Rectal smooth muscle tissue (tissue), 1 donor: ENCODE data around the gene MOAP1.
"Not testable (repeated sequence)": the region's sequence is repeated elsewhere in the genome, so short reads cannot be mapped to it uniquely, and the experiment has no call there.

Experiments used
- H3K27ac ChIP-seq: one replicate; pipeline ENCODE4 v1.7.0; 2013; ENCODE audit warnings: low read depth, low read length, inconsistent platforms
- H3K27me3 ChIP-seq: one replicate; pipeline ENCODE4 v1.7.0; 2013; ENCODE audit warnings: low read length; ENCODE audit not compliant: control insufficient read depth, insufficient read depth
- H3K36me3 ChIP-seq: one replicate; pipeline ENCODE4 v1.7.0; 2013; ENCODE audit warnings: low read length; ENCODE audit not compliant: control insufficient read depth, insufficient read depth
- H3K4me1 ChIP-seq: one replicate; pipeline ENCODE4 v1.7.0; 2013; ENCODE audit warnings: low read length; ENCODE audit not compliant: control insufficient read depth, insufficient read depth
- H3K4me3 ChIP-seq: one replicate; pipeline ENCODE4 v1.7.0; 2013; ENCODE audit warnings: low read length
- H3K9ac ChIP-seq: one replicate; pipeline ENCODE4 v1.7.0; 2013; ENCODE audit warnings: low read length

Gene MOAP1

DNA sequence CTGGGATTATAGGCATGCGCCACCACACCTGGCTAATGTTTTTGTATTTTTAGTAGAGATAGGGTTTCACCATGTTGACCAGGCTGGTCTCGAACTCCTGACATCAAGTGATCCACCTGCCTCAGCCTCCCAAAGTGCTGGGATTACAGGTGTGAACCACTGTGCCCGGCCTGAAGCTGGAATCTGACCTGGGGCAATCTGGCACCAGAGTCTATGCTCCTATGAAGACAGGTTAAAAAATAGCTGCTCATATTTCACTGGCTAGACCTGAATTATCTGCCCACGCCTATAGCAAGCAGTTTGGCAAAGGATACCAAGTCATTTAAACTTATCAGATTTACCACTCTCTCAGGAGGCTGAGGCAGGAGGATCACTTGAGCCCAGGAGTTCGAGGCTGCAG, 10.0 kb downstream of the MOAP1 start:
- H3K36me3 ChIP-seq, H3K4me1 ChIP-seq, H3K27ac ChIP-seq: not testable (repeated sequence)

DNA sequence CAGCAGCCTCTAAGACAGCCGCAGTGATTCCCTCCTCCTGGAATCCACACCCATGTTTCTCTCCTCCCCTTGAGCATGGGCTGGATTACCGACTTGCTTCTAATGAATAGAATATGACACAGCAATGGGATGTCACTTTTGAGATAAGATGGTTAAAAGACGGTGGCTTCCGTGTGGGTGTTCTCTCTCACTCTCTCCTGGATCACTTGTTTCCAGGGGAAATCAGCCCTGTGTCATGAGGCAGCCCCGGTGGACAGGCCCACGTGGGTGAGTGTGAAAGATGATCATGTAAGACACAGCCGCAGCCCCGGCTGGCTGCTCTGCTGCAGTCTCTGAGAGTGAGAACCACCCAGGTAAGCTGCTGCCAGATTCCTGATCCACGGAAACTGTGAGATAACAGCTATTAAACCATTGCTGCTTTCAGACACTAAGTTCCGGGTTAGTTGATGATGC, 10.7 kb downstream of the MOAP1 start:
- Histone ChIP-seq H3K4me1 (no peaks in the 10 kb centered on the region), H3K27me3 (no peaks in the 10 kb centered on the region), H3K9ac (no peak overlapping the region), H3K27ac (no peak overlapping the region), H3K4me3 (no peak overlapping the region), H3K36me3 (no peaks in the 10 kb centered on the region)

More for the DNA sequence above, 10.0 kb downstream of the MOAP1 start:
- not testable (repeated sequence) for H3K9ac ChIP-seq, H3K4me3 ChIP-seq, H3K27me3 ChIP-seq

DNA sequence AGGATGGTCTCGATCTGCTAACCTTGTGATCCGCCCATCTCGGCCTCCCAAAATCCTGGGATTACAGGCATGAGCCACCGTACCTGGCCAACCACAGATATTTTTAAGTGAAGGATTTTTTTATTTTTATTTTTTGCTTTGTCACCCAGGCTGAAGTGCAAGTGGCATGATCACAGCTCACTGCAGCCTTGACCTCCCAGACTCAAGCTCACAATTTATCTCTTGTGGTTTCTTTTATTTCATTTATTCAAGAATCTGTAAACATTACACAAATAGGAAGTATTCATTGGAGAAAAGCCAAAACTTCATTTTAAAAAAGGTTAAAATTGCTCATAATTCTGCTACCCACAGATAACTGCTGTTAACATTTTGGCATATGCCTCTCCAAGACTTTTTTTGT, 13.3 kb downstream of the MOAP1 start:
- no peaks in the 10 kb centered on the region for H3K27me3 ChIP-seq
- H3K9ac ChIP-seq, result no peak overlapping the region
- no peaks in the 10 kb centered on the region for H3K4me1 ChIP-seq
- H3K4me3 ChIP-seq, result no peak overlapping the region
- no peaks in the 10 kb centered on the region for H3K36me3 ChIP-seq
- no peak overlapping the region for H3K27ac ChIP-seq

DNA sequence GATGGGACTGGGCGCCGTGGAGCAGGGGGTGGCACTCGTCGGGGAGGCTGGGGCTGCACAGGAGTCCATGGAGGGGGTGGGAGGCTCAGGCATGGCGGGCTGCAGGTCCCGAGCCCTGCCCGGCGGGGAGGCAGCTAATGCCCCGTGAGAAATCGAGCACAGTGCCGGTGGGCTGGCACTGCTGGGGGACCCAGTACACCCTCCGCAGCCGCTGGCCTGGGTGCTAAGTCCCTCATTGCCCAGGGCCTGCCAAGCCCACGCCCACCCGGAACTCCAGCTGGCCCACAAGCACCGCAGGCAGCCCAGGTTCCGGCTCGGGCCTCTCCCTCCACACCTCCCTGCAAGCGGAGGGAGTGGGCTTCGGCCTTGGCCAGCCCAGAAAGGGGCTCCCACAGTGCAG, 14.6 kb downstream of the MOAP1 start:
- not testable (repeated sequence) for H3K4me3 ChIP-seq, H3K36me3 ChIP-seq, H3K4me1 ChIP-seq, H3K9ac ChIP-seq, H3K27me3 ChIP-seq, H3K27ac ChIP-seq

DNA sequence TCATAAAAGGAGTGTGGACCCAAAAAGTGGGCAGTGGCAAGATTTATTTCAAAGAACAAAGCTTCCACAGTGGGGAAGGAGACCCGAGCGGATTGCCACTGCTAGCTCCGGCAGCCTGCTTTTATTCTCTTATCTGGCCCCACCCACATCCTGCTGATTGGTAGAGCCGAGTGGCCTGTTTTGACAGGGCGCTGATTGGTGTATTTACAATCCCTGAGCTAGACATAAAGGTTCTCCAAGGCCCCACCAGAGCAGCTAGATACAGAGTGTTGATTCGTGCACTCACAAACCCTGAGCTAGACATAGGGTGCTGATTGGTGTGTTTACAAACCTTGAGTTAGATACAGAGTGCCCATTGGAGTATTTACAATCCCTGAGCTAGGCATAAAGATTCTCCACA, 15.1 kb downstream of the MOAP1 start:
- not testable (repeated sequence) for H3K4me1 ChIP-seq, H3K27ac ChIP-seq, H3K36me3 ChIP-seq, H3K27me3 ChIP-seq, H3K4me3 ChIP-seq, H3K9ac ChIP-seq

DNA sequence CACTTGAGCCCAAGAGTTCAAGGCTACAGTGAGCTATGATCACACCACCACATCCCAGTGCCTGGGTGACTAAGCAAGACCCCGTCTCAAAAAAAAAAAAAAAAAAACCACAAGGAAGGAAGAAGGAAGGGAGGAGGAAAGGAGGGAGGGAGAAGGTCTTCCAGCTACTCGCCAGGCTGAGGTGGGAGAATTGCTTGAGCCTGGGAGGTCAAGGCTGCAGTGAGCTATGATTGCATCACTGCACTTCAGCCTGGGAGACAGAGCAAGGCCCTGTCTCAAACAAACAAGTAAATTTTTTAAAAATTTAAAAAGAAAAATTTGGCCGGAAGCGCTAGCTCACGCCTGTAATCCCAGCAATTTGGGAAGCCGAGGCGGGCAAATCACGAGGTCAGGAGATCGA, 16.1 kb downstream of the MOAP1 start:
- H3K9ac ChIP-seq, H3K36me3 ChIP-seq: not testable (repeated sequence)

DNA sequence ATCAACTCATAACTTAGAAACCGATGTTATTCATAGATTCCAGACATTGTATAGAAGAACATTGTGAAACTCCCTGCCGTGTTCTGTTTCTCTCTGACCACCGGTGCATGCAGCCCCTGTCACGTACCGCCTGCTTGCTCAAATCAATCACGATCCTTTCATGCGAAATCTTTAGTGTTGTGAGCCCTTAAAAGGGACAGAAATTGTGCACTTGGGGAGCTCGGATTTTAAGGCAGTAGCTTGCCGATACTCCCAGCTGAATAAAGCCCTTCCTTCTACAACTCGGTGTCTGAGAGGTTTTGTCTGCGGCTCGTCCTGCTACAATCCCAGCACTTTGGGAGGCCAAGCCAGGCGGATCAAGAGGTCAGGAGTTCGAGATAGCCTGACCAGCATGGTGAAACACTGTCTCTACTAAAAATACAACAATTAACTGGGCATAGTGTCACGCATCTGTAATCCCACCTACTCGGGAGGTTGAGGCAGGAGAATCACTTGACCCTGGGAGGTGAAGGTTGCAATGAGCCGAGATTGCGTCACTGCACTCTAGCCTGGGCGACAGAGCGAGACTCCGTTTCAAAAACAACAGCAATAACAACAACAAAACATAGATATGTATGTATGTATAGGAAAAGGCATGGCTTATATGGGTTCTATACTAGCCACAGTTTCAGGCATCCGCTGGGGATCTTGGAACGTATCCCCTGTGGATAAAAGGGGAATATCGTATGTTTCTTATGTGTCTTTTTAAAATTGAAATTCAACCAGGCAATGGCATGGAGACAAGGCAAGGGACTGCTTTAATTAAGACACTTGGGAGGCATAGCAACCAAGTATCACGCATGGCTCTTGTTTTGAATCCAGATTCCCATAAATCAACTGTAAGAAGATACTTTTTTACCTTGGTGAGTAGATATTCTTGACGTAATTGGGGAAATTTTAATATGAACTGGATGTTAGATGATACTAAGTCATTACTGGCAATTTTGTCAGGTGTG, 19.1 kb downstream of the MOAP1 start:
- H3K4me3 ChIP-seq, H3K27me3 ChIP-seq, H3K4me1 ChIP-seq, H3K27ac ChIP-seq, H3K36me3 ChIP-seq, H3K9ac ChIP-seq: not testable (repeated sequence)

More for the DNA sequence above, 16.1 kb downstream of the MOAP1 start:
- not testable (repeated sequence) for H3K4me1 ChIP-seq, H3K4me3 ChIP-seq, H3K27me3 ChIP-seq, H3K27ac ChIP-seq

DNA sequence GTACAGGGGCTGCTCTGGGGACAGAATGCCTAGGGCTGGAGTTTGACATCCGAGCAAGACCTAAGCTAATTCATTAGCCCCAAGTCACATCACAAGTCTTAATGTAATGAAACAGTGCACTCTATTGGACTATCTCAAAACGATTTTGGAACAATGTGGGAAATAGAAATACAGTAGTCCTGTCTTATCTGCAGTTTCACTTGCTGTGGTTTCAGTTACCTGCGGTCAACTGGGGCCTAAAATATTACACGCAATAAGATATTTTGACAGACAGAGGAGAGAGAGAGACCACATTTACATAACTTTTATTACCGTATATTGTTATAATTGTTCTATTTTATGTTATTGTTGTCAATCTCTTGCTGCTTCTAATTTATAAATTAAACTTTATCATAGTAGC, 21.1 kb downstream of the MOAP1 start:
- no peak overlapping the region for H3K4me3 ChIP-seq
- no peak overlapping the region for H3K9ac ChIP-seq
- H3K36me3 ChIP-seq, result no peaks in the 10 kb centered on the region
- no peak overlapping the region for H3K27ac ChIP-seq
- H3K27me3 ChIP-seq, result no peaks in the 10 kb centered on the region
- H3K4me1 ChIP-seq, result no peaks in the 10 kb centered on the region

DNA sequence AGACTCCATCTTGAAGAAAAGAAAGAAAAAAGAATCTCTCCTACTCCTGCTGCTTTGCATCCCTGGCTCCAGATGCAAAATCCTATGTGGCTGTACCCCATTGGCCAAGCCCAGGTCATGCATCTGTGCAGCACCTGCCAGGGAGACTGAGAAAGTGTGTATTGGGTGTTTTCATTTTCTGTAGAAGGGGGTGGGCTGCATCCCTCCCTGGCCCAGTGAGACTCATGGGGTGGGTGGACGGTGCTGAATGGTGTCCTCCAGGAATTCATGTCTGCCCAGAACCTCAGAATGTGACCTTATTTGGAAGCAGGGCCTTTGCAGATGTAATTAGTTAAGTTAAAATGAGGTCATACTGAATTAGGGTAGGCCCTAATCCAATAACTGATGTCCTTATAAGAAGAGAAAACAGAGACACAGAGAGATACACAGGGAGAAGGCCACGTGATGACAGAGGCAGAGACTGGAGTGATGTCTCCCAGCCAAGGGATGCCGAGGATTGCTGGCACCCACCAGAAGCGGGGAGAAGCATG, 23.2 kb downstream of the MOAP1 start:
- no peaks in the 10 kb centered on the region for H3K27me3 ChIP-seq
- no peak overlapping the region for H3K9ac ChIP-seq
- no peak overlapping the region for H3K4me3 ChIP-seq
- no peaks in the 10 kb centered on the region for H3K4me1 ChIP-seq
- no peak overlapping the region for H3K27ac ChIP-seq
- no peaks in the 10 kb centered on the region for H3K36me3 ChIP-seq

DNA sequence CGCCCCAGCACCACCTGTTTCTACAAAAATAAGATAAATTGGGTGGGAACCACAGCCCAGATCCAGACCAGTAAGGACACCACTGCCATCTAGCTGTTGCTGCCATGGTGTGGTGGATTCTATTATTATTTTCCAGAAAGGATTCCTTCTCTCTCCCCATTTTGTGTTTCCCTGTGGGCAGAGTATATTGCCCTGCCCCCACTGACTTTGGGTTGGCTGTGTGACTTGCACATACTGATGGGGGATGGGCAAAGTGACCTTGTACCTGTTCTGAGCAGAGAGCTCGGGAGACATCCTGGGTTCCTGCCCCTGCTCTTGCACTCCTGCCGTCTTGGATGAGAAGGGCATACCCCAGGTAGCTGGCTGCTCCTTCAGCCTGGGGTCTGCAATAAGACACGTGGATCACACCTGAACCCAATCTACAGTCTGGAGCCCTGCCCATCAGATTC, 24.3 kb downstream of the MOAP1 start:
- Histone ChIP-seq H3K36me3 (no peaks in the 10 kb centered on the region), H3K4me3 (no peak overlapping the region), H3K4me1 (no peaks in the 10 kb centered on the region), H3K9ac (no peak overlapping the region), H3K27me3 (no peaks in the 10 kb centered on the region), H3K27ac (no peak overlapping the region)

DNA sequence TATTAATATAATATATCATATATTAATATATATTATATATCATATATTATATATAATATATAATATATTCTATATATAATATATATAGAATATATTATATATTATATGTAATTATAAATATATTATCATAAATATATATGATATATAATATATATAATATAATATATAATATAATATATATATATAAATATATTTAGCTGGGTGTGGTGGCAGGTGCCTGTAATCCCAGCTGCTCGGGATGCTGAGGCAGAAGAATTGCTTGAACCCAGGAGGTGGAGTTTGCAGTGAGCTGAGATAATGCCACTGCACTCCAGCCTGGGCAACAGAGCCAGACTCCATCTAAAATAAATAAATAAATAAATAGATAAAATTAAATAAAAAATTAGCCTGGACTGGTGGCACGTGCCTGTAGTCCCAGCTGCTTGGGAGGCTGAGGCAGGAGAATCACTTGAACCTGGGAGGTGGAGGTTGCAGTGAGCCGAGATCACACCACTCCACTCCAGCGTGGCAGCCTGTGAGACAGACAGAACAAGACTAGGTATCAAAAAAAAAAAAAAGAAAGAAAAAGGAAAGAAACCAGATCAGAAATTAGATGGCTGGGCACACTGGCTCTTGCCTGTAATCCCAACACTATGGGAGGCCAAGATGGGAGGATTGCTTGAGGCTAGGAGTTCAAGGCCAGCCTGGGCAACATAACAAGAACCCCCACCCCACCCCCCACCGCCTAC, 24.9 kb downstream of the MOAP1 start:
- H3K9ac ChIP-seq, H3K27ac ChIP-seq, H3K36me3 ChIP-seq, H3K4me3 ChIP-seq, H3K4me1 ChIP-seq, H3K27me3 ChIP-seq: not testable (repeated sequence)

DNA sequence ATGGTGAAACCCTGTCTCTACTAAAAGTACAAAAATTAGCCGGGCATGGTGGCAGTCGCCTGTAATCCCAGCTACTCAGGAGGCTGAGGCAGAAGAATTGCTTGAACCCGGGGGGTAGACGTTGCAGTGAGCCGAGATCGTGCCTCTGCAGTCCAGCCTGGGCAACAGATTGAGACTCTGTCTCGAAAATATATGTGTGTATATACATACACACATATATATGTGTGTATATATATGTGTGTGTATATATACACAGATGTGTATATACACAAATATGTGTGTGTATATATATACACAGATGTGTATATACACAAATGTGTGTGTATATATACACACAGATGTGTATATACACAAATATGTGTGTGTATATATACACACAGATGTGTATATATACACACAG, 26.3 kb downstream of the MOAP1 start:
- H3K4me3 ChIP-seq, H3K9ac ChIP-seq, H3K27me3 ChIP-seq, H3K36me3 ChIP-seq, H3K4me1 ChIP-seq, H3K27ac ChIP-seq: not testable (repeated sequence)
